HG02870 (cell line): ENCODE measurements around the gene LASP1.
"Not testable (repeated sequence)": the region's sequence is repeated elsewhere in the genome, so short reads cannot be mapped to it uniquely, and the experiment has no call there.

Source experiments
- ATAC-seq: cut with Tn5 transposase; IDR thresholded peaks from one replicate; pipeline ENCODE4 v1.9.1; 2021; ENCODE audit warnings: mild to moderate bottlenecking, moderate library complexity; ENCODE audit not compliant: unreplicated experiment

LASP1 gene

DNA sequence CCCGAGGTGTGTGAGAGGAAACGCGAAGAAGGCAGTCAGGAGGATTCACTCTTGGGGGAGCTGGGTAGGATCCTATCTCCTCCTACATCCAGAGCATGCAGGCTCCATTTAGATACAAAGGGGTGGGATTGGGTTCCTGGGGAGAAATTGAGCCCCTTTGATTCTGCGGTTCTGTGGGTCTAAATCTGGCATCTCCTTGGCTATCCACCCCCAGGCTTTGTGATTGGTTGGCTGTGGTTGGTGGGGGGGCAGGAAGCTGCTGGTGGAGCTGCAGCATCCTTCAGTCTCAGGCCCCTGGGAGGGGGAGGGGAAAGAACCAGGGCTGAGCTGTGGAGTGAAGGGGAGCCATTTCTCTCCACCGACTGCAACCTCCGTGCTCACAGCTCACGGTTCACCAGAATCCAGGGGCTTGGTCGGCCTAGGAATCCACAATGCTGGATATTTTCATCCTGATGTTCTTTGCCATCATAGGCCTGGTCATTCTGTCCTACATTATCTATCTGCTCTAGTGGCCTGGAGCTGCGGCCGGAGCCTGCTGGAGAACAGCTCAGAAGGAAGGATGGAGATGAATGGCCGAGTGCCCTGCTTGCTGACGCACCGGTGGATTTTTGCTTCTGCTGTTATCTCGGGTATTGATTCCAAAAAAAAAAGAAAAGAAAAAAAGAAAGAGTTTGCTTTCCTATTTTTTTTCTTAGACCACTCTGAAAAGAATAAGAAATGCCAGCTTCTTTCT, 55.6 kb downstream of the LASP1 start, which contains the start of gene LASP1NB:
TSS of gene LASP1NB (plus strand) at position 352 of the 733 bp plus-strand sequence.
- ATAC-seq = no peak

GRCh38 chr17:38926293-38927070, 56.6 kb downstream of the LASP1 start:
- ATAC-seq = no peak

DNA sequence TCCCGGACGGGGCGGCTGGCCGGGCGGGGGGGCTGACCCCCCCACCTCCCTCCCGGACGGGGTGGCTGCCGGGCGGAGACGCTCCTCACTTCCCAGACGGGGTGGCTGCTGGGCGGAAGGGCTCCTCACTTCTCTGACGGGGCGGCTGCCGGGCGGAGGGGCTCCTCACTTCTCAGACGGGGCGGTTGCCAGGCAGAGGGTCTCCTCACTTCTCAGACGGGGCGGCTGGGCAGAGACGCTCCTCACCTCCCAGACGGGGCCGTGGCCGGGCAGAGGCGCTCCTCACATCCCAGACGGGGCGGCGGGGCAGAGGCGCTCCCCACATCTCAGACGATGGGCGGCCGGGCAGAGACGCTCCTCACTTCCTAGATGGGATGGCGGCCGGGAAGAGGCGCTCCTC, 60.9 kb downstream of the LASP1 start:
- not testable (repeated sequence) for ATAC-seq

GRCh38 chr17:38933962-38934361, 64.1 kb downstream of the LASP1 start:
- ATAC-seq = not testable (repeated sequence)

- ATAC-seq = no peak
Observed at GRCh38 chr17:38939987-38940386, 70.1 kb downstream of the LASP1 start.

DNA sequence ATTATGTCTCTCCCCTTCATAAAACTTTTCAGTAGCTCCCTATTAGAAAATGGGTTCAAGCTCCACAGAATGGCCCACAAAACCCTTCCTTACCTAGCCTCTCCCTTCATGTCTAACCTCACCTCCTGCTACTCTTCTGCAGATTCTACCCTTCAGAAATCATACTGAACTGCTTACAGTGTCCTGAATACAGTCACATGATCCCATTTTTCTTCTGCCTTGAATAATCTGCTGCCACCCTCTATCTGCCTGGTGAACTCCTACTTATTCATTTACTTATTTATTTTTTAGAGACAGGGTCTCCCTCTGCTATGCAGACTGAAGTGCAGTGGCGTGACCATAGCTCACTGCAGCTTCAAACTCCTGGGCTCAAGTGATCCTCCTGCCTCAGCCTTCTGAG, 70.5 kb downstream of the LASP1 start:
- ATAC-seq = no peak

DNA sequence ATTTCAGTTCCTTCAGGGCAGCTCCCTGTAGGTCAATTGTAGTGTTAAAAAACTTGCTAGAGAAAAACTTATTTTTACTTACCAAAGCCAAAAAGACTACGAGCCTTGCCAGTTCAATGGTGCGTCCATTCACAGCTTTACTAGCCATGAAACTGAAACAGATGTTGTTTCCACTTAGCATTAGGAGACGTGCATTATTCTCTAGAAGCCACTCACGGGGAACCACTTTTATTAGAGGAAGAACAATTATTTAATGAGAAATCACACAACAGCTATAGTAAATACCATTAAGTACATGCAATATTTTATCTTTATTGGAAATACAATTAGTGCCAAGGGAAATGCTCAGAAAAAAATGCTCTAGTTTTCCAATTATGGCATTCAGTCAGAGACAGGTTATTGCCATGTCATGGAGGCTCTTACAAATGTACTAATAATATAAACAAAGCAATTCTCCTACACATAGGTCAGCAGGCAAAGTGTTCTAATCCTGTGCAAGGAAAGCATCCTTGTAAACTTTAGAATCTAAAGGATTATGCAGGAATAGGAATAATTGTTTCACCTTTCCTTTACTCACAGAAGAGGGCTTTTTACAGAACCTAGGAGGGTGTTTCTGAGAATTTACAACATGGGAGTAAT, 73.0 kb downstream of the LASP1 start:
- no peak for ATAC-seq

- ATAC-seq = no peak
Observed at GRCh38 chr17:38943607-38944006, 73.7 kb downstream of the LASP1 start.

DNA sequence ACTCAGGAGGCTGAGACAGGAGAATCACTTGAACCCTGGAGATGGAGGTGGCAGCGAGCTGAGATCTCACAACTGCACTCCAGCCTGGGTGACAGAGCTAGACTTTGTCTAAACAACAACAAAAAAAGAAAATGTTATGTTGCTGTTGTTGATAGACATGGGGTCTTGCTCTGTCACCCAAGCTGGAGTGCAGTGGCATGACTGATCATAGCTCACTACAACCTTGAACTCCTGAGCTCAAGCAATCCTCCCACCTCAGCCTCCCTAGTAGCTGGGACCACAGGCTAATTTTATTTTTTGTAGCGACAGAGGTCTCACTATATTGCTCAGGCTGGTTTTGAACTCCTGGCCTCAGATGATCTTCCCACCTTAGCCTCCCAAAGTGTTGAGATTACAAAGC, 77.3 kb downstream of the LASP1 start:
- no peak for ATAC-seq

- not testable (repeated sequence) for ATAC-seq
Observed at GRCh38 chr17:38953800-38954199, 83.9 kb downstream of the LASP1 start.

DNA sequence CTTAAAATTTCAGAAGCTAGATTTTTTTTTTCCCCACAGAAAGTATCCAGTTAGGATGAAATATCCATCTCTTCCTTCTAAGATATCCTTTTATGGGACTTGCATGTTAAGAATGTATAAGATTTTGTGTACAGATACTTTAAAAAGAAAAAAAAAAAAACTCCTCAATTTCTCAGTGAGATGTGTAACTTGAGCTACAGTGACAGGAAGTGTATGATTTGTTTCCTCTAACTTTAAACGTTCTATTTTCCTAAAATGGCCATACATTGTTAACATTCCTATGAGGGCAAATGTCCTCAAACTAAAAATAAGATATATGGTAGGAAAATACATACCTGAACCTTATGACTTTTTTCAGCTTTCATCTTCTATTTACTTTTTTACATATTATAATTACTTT, 88.5 kb downstream of the LASP1 start:
- ATAC-seq = no peak

- no peak for ATAC-seq
Observed at GRCh38 chr17:38958756-38959155, 88.9 kb downstream of the LASP1 start.

- ATAC-seq = no peak
Observed at GRCh38 chr17:38959508-38959907, 89.7 kb downstream of the LASP1 start.

GRCh38 chr17:38960402-38960801, 90.5 kb downstream of the LASP1 start:
- no peak for ATAC-seq

DNA sequence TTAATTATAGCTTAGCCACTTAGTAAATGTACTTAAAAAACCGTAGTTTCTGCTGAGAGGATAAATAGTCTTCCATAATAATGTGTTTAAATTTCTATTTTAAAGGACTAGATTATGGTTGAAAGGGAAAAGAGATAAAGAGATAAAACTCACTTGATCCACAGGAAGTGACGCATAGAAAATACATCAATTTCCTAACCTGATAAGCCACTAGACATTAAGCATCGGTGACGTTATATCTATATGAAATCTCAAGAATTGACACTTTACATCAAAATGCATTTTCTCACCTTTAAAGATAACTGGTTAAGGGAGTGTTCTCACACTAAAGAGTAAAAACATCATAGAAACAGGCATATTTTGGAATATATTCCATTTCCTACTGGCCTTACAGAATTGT, 91.6 kb downstream of the LASP1 start:
- no peak for ATAC-seq

- no peak for ATAC-seq
Observed at GRCh38 chr17:38967290-38967738, 97.5 kb downstream of the LASP1 start, which contains the start of gene FBXO47. FBXO47 (minus strand) TSS chr17:38967403; CDS start chr17:38963025, 4,378 bp downstream.

DNA sequence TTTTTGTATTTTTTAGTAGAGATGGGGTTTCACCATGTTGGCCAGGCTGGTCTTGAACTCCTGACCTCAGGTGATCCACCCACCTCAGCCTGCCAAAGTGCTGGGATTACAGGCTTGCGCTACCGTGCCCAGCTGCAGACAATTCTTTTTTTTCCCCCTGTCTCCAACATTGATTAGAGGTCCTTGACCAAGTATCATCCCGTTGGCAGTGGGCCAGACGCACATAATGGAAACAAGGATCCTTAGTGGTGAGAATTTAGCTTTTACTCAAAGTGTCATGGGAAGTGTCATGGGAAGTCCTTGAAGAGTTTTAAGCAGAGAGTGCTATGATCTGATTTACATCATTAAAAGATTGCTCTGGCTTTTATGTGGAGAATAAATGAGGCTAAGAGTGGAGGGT, 99.4 kb downstream of the LASP1 start:
- no peak for ATAC-seq

GRCh38 chr17:38970128-38970527, 100.3 kb downstream of the LASP1 start:
- ATAC-seq = no peak

DNA sequence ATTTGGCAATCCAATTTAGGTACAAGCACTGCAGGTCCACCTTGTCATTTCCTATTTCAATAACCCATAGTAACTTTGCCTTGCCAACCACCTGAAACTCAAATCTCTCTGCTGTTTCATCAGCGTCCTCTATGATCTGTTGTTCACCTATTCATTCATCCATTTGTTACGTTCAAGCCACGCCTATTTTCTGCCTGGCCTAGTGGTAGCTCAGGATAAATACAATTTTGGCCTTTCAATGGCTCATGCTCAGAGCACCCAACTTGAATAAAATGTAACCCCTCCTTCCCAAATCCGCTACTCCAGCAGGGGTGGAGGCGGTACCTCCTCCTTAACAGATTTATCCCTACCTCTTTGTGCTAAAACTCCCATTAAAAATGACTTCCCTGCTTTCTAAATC, 100.9 kb downstream of the LASP1 start:
- ATAC-seq = no peak
